ENCODE data around the gene CD83.

The CD83 gene

GRCh38 chr6:14177413-14178082 is 60.0 kb downstream of the CD83 start:
- no peak for DNase-seq (ENCODE audit: insufficient read length, low spot score)
- no peak for TF ChIP-seq CTCF (IDR thresholded peaks at IDR 0.05; ENCODE audit: insufficient read depth, missing control alignments)
- FAIRE-seq: no peak

GRCh38 chr6:14178083-14178445 is 60.5 kb downstream of the CD83 start:
- no peak for TF ChIP-seq CTCF (IDR thresholded peaks at IDR 0.05; ENCODE audit: insufficient read depth, missing control alignments)
- FAIRE-seq (no peak), DNase-seq (ENCODE audit: insufficient read length, low spot score) (no peak)

GRCh38 chr6:14180609-14181008 is 63.0 kb downstream of the CD83 start:
- no peak for TF ChIP-seq CTCF (IDR thresholded peaks at IDR 0.05; ENCODE audit: insufficient read depth, missing control alignments)
- FAIRE-seq: no peak
- no peak for DNase-seq (ENCODE audit: insufficient read length, low spot score)

- DNase-seq (ENCODE audit: insufficient read length, low spot score) (no peak), FAIRE-seq (no peak)
- no peak for TF ChIP-seq CTCF (IDR thresholded peaks at IDR 0.05; ENCODE audit: insufficient read depth, missing control alignments)
Observed at GRCh38 chr6:14182916-14183315, 65.3 kb downstream of the CD83 start.

Data from D721Med (cell line).